Panc1 (cell line): ENCODE measurements around the gene RRAGC. TPM values are rescaled to one million over a fixed set of nuclear protein-coding genes. Genes with fewer than 3 reads are reported as not detected.

Experiments
- ATAC-seq: fragments of 200-7000 bp; cut with Tn5 transposase; 2 replicates; pipeline ENCODE4 v1.9.1; 2020; ENCODE audit warnings: mild to moderate bottlenecking, moderate library complexity
- BruUV-seq: library from RNA; stranded (reverse); fragments of 400-500 nt; replicated peaks from 2 replicates; lab custom pipeline; 2021; lab: Mats Ljungman, UMichigan
- CTCF ChIA-PET: fragments of 300-600 bp; sonication (Branson Sonifier 250); formaldehyde crosslinking; loops from one replicate; lab custom pipeline; 2022; ENCODE audit warnings: antibody characterized with exemption; lab: Charles Lee
- POLR2A ChIA-PET: fragments of 300-600 bp; sonication (Branson Sonifier 250); formaldehyde crosslinking; loops from one replicate; lab custom pipeline; 2022; ENCODE audit warnings: antibody characterized with exemption; lab: Charles Lee
- DNase-seq: peaks from one replicate; pipeline ENCODE4 v3.0.0-alpha.2; 2010; ENCODE audit warnings: low read depth, low spot score
- H3K27ac ChIP-seq: 2 replicates; pipeline ENCODE4 v1.5.1; 2011; ENCODE audit warnings: mild to moderate bottlenecking, low read length, inconsistent platforms
- H3K27me3 ChIP-seq: fragments of 200-500 bp; sonication (Bioruptor generic); 2 replicates; pipeline ENCODE4 v1.6.0; 2014; ENCODE audit warnings: low read length, inconsistent platforms; ENCODE audit not compliant: control insufficient read depth, insufficient read depth
- H3K36me3 ChIP-seq: fragments of 200-500 bp; sonication (Bioruptor generic); 2 replicates; pipeline ENCODE4 v1.5.1; 2014; ENCODE audit warnings: inconsistent platforms, mild to moderate bottlenecking, low read length, moderate library complexity; ENCODE audit not compliant: control insufficient read depth, insufficient read depth
- H3K4me1 ChIP-seq: 2 replicates; pipeline ENCODE4 v1.5.1; 2011; ENCODE audit warnings: inconsistent platforms, mild to moderate bottlenecking, low read length, moderate library complexity; ENCODE audit not compliant: control insufficient read depth, insufficient read depth
- H3K4me3 ChIP-seq, 2 experiments: 2 replicates each; pipeline ENCODE4 v1.5.1; 2011 to 2012; ENCODE audit warnings: low read depth in 2 of 2, low read length in 2 of 2, mild to moderate bottlenecking in 2 of 2, inconsistent platforms in 1 of 2, moderate library complexity in 1 of 2
- H3K9me3 ChIP-seq: fragments of 200-500 bp; sonication (Bioruptor generic); 2 replicates; pipeline ENCODE4 v1.5.1; 2014; ENCODE audit warnings: low read depth, mild to moderate bottlenecking, inconsistent platforms, low read length, moderate library complexity; ENCODE audit not compliant: control insufficient read depth, insufficient read depth
- CTCF ChIP-seq: fragments of 450-650 bp; IDR thresholded peaks from 2 replicates; pipeline ENCODE4 v1.5.1; 2017; ENCODE audit warnings: mild to moderate bottlenecking
- POLR2AphosphoS5 ChIP-seq: IDR thresholded peaks from 2 replicates; pipeline ENCODE4 v1.6.1; 2012; ENCODE audit warnings: mild to moderate bottlenecking, low read depth, low read length, moderate library complexity
- REST ChIP-seq, 2 experiments: IDR thresholded peaks; 2 replicates each; pipeline ENCODE4 v1.6.1; 2011 to 2012; ENCODE audit warnings: low read depth in 2 of 2, control low read depth in 1 of 2, low read length in 1 of 2, mild to moderate bottlenecking in 1 of 2, moderate library complexity in 1 of 2; ENCODE audit not compliant: insufficient read depth in 1 of 2
- SIN3A ChIP-seq: IDR thresholded peaks from 2 replicates; pipeline ENCODE4 v1.6.1; 2012; ENCODE audit warnings: low read depth, mild to moderate bottlenecking, low read length, moderate library complexity, borderline replicate concordance; ENCODE audit not compliant: insufficient read depth
- TCF7L2 ChIP-seq: IDR thresholded peaks from 2 replicates; pipeline ENCODE4 v1.6.1; 2011; ENCODE audit warnings: mild to moderate bottlenecking, low read depth, low read length, inconsistent platforms
- in situ Hi-C: cut with HindIII; loops from 2 replicates; pipeline ENCODE4 v1.10.0; 2016; ENCODE audit warnings: low sequenced_read_pairs, low pct_unique_long_range_greater_than_20kb
- intact Hi-C: fragments of 100-400 bp; cut with micrococcal nuclease; formaldehyde crosslinking; loops from one replicate; pipeline ENCODE4 v1.10.0; 2022; ENCODE audit not compliant: unreplicated experiment
- total RNA-seq: library from RNA; stranded (reverse); gene quantifications from one replicate; pipeline ENCODE4 v1.2.1, GENCODE V29; 2021; ENCODE audit not compliant: unreplicated experiment

RRAGC gene
- total RNA-seq, 1 experiment from 2014 or later: 44.3 TPM

- intact Hi-C loops (no loop called here), in situ Hi-C loops (no loop called here)
- ATAC-seq: no peak
- Histone ChIP-seq H3K27ac (no peak overlapping the region), H3K4me1 (no peaks in the 10 kb centered on the region), H3K4me3 (no peak overlapping the region), H3K27me3 (no peaks in the 10 kb centered on the region), H3K36me3 (no peaks in the 10 kb centered on the region), H3K9me3 (no peaks in the 10 kb centered on the region)
- no TSS peak for BruUV-seq
- no peak for DNase-seq
- POLR2A ChIA-PET: no interaction called here
- no peak for TF ChIP-seq REST (IDR thresholded peaks at IDR 0.05; ENCODE audit: insufficient read depth in 1 of 2, low read depth in 2 of 2, low read length in 1 of 2)
- TF ChIP-seq TCF7L2: no peak
- no peak for TF ChIP-seq CTCF
- TF ChIP-seq POLR2AphosphoS5: no peak
- no peak for TF ChIP-seq SIN3A
- CTCF ChIA-PET: no interaction called here
These were observed 39.2 kb upstream of the RRAGC start for GRCh38 chr1:38898653-38899230.

- TF ChIP-seq TCF7L2 (no peak), SIN3A (no peak), POLR2AphosphoS5 (no peak), CTCF (no peak), REST (IDR thresholded peaks at IDR 0.05; ENCODE audit: insufficient read depth in 1 of 2, low read depth in 2 of 2, low read length in 1 of 2) (no peak)
- BruUV-seq: no TSS peak
- Histone ChIP-seq H3K4me3 (no peak overlapping the region), H3K4me1 (no peaks in the 10 kb centered on the region), H3K27ac (no peak overlapping the region), H3K36me3 (no peaks in the 10 kb centered on the region), H3K27me3 (no peaks in the 10 kb centered on the region), H3K9me3 (no peaks in the 10 kb centered on the region)
- DNase-seq (no peak), ATAC-seq (no peak)
- POLR2A ChIA-PET: no interaction called here
- intact Hi-C loops: no loop called here
- CTCF ChIA-PET: no interaction called here
- in situ Hi-C loops: no loop called here
These were observed 36.6 kb upstream of the RRAGC start for GRCh38 chr1:38896169-38896568.
